GM19468 (cell line): ENCODE data around the gene RASA2.
A peak's percentile ranks its signal among the peaks of the same experiment; 100 is the strongest.
"Not testable (repeated sequence)": the region's sequence is repeated elsewhere in the genome, so short reads cannot be mapped to it uniquely, and the experiment has no call there.

Experiments used
- ATAC-seq: cut with Tn5 transposase; IDR thresholded peaks from one replicate; pipeline ENCODE4 v1.9.1; 2021; ENCODE audit warnings: mild to moderate bottlenecking, moderate library complexity, moderate number of reproducible peaks; ENCODE audit not compliant: unreplicated experiment; ENCODE audit errors: extremely low read depth

The RASA2 gene

DNA sequence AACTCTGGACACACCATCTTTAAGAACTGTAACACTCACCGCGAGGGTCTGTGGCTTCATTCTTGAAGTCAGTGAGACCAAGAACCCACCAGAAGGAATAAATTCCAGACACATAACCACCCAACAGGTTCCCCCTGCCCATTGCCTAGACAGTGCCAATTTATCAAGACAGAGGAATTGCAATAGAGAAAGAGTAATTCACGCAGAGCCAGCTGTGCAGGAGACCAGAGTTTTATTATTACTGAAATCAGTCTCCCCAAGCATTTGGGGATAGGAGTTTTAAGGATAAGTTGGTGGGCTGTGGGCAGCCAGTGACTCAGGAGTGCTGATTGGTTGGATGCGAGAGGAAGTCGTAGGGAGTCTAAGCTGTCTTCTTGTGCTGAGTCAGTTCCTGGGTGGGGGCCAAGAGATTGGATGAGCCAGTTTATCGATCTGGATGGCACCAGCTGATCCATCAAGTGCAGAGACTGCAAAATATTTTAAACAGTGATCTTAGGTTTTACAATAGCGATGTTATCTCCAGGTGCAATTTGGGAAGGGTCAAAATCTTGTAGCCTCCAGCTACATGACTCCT is 142.1 kb downstream of the RASA2 start:
- ATAC-seq: not testable (repeated sequence)

DNA sequence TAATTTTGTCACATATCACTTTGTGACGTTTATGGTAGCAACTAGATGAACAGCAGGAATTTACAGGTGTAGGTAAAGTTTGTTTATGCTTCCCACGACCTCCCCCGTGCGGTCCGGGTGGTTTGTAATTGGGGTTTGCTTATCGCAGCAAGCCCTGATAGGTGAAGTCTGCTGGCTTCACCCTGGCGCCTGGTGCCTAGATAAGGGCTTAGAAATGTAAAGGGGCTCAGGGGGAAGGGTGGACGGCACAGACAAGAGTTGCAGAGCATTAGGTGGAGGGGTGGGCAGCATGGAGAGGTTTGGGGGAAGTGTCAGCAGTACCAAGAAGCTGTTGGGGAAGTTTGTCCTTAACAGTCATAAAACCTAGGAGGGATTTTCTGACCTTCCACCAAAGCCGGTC is 143.1 kb downstream of the RASA2 start:
- no peak for ATAC-seq

DNA sequence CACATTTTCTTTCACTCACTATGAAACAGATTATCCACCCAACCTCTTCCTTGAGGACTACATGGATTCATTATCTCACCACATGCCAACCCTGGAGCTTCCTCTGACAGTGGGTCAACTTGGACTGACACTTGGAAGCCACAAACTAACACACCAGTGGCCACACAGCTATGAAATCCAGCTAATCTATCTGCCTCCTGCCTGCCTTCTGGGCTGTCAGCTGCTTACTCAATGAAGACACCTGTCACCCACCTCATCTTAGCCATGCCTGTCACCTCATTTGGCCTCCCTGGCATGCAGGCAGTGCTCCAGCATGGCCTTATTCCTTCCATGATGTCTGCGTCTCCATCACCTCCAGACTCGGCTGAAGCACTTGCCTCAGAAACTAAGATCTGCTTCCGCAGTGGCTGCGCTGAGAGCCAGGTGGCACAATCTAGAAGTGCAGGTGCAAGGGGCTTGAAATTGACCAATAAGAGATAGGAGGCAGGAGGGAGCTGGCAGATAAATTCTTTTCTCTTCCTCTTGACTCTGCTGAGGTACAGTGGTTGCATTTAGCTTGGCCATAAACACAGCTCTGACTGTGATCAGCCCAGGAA is 146.1 kb downstream of the RASA2 start:
- ATAC-seq: no peak

DNA sequence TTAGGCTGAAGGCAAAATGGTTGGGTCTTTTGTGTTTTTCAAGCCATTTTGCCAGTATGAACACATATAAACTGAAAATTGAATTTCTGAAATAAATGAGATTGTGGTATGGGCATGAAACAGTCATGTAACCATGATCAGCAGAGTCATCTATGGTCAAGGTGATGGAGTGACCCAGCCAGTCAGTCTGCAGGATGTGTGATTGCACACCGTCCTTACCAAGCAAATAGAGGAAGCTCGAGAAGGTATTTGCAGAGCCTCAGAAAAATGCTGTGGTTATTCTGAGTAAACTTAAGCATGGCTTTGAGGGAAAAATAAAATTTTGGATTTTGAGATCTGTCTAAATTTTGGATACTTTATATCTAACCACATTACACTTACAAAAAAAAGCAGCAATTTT is 155.4 kb downstream of the RASA2 start:
- no peak for ATAC-seq

DNA sequence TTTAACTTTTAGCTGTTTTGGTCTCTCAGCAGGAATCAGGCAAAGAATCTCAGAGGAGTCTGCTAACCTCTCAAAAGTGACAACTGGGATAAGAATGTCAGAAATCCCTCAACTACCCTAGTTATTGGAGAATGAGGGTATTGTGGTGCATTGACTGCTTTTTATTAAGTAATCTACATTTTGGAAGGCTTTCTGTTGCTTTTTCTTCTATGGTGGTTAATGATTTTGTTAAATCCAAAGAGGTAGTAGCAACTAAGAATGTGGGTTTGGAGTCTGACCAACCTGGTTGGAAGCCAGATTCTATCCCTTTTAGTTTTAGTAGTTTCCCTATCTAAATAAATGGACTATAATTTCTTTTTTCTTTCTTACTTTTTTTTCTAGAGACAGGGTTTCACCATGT is 156.6 kb downstream of the RASA2 start:
- no peak for ATAC-seq

DNA sequence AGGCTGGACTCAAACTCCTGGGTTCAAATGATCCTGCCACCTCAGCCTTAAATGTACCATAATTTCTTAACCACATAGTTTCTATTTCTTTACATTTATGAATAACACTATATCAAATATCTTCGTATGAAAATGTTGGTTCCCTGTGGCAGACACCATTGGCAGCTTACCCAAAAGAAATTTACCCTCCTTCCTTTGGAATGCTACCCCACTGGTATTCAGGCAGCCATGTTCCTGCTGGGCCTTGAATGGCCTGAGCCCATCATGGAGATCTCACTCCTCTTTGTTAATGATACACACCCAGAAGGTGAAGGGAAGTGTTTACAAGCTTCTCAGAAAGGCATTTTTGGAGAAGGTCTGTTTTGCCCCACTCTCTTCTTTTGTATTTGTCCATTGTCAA is 157.0 kb downstream of the RASA2 start:
- no peak for ATAC-seq

DNA sequence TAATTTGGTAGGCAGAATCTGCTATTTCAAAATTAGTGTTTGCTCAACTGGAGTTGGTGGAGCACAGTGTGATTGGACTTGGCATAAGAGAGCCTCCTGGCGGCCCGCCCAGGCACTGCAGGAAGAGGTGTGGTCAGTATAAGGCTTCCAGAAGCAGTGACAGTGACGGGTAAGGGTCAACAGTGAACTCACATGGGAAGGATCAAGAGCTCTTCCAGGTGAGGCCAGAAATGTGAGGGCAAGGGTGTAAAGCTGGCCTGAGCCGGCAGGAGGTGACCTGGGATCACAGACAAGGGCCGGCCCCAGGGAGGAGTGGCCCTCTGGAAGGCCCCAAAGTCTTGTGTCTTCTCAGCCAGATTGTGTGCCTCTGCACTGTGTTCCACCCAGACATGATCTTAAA is 158.1 kb downstream of the RASA2 start:
- ATAC-seq: peak; percentile 46

DNA sequence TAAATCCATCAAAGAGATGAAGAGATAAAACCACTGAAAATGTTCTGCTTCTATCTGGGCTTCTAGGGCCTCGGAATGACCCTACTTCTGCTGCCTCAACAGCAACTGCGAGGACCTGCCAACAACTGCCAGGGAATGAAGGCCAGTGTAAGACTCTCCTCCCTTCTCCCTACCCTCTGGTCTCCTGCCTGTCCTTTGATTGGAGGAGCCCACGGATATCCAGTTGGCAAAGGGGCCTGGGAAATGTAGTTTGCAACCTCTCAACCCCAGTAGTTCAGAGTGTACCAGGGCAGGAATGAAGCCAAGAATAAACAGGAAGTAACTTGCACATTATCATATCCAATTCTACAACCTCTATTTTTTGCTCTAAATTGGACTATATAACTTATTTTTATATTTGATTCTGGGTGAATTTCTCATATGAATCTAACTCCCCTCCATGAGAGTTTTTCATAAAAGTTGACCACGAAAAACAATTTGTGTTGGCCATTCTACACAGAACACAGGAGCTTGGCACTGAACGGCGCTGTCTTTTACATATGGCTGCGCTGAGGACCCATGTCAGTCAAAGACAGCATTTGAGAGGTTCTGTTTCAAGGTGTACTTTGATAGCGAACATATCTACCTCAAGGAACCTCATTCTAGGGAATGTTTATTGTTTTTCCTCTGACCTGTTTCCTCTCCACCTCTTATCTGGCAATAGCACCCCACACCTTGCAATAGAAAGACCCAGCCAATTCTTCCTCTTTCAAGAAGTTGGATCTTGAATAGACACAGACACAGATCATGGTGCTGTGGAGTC is 160.1 kb downstream of the RASA2 start:
- ATAC-seq: no peak

DNA sequence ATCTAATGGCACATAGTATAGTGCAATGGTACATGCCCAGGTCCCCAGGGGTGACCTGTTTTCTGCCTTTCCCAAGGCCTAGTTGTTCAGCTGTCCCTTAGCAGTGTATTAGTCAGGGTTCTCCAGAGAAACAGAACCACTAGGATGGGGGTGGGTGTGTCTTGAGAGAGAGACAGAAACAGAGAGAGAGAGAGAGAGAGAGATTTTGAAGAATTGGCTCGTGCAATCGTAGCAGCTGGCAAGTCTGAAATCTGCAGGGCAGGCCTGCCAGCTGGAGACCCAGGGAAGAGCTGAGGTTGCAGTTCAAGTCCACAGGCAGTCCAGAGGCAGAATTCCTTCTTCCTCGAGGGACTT is 160.7 kb downstream of the RASA2 start:
- ATAC-seq: no peak

DNA sequence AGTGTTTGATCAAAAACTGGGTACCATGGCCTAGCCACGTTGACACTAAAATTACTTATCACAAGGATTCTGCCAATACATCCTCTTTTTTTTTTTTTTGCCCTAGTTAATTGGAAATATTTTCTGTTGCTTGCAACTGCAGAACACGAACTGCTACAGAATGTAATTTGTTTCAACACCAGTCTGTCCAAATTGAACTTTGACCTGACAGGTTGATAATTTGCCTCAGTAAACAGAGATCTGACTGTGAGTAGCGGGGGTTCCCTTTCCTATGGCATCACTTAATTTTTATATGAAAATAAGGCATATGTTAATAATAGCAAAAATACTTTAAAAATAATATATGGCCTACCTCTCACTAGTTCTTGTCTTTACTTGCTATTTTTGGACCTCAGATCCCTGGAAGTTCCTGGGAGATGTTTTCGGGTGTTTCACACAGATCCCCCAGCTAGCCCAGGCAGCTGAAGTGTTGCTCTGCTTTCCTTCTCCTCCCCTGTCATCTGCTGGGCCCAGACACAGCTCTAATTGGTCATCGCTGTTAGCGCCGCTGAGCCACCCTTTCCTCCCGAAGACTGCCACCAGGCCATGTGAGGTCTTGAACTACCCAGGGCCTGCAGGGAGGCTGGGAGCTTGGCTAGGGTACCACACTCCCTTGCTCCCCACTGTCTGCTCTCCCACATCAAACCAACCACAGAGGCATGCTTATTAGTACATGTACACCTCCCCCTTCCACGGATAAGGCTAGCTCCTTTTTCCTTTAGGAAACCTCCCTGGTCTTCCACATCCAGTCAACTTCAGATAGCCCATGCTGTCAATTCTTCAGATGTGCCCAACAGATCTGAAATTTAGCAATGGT is 161.5 kb downstream of the RASA2 start:
- no peak for ATAC-seq

DNA sequence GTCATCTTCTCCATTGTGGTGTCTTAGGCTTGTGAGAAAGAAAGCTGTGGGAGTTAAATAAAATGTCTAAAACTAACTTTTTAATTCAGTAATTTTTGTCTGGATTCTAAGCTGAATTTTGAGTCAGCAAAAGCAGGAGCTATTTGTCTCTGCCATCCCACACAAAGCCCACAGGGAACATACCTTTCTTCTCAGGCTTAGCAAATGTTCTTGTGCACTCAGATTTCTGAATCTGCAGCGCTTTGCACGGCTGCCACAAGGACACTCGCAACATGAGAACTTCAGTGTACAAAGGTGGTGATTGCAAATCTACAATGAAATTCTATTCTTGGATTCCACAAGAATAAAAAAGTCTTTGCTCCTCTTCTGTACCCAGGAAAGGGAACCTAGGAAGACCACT is 163.0 kb downstream of the RASA2 start:
- ATAC-seq: no peak

DNA sequence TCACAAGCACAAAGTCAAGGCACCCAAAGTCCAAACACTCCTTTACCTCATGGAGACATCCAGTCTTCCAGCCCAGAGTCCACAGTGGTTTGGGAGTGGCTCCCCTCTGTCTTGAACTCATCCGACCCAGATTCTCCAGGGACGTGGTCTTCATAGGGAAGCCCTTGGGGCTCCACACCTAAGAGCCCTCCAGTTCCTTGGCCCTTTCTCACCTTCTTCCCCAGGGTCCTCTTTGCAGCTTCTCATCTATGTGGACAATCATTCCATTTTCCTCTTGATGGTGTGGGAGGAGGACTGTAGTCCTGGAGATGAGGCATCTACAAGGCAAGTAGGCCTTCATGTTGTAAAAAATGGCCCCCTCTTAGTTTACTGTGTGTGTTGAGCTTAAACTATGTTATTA is 164.0 kb downstream of the RASA2 start:
- ATAC-seq: no peak

DNA sequence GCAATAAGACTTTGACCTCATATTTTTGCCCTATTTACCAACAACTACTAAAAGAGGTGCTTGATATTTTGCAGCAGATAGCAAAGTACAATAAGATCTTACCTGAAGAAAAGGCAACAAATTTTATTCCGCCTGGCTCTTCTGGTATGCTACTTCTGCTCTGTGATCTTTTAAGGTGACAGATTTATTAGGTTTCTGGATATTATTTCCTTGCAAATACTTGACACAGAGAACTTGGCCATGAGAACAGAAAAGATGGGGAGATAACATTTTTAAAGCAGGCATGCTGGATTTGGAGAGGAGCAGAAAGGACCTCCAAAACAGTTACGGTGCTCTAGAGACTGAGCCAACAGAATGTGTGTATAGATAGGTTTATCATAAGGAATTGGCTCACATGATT is 164.6 kb downstream of the RASA2 start:
- no peak for ATAC-seq

DNA sequence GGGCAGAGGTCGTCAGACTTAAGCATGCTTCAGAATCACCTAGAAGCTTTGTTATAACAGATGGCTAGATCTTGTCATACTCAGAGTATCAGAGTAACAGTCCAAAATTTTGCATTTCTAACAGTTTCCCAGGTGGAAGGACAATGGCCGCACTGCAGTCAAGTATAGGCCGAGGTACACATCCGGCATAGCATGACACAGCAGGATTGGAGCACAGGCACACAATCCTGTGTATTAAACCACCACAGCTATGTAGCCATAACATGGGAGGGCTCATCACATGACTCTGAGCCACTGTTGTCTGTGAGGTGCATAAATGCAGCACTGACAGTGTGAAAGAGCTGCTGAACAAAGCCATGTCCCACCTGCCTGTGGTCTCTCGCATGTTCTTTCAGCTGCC is 165.5 kb downstream of the RASA2 start:
- ATAC-seq: no peak

DNA sequence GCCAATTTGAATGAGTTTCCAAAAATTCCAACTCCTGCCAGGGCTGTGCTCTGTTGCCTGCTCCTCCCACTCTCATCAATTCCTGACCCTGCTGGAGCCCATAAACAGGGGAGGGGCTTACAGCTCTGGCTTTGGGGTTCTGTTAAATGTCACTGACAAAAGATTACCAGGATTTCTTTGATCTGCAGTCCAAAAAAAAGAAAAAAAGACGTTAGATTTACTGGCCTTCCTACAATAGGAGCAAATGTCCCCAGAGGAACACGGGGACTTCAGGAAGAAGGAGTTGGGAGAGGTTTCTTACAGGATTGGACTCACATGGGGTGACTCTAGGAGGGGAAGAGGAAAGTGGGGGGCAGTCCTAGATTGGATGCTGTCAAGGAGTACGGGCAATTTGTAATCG is 167.0 kb downstream of the RASA2 start:
- no peak for ATAC-seq

DNA sequence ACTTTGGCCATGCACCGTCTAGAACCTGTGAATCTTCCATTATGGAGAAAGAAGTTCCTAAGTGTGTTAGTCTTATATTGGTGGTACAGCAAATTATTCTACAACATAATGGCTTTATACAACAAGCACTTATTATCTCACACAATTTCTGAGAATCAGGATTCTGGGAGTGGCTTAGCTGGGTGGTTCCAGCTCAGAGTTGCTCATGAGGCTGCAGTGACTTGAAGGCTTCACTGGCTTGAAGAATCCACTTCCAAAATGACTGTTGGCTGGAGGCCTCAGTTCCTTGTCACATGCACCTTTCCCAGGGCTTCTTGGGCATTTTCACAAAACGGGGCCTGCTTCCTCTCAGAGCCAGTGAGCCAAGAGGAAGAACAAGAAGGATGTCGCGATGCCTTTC is 169.0 kb downstream of the RASA2 start:
- ATAC-seq: no peak

DNA sequence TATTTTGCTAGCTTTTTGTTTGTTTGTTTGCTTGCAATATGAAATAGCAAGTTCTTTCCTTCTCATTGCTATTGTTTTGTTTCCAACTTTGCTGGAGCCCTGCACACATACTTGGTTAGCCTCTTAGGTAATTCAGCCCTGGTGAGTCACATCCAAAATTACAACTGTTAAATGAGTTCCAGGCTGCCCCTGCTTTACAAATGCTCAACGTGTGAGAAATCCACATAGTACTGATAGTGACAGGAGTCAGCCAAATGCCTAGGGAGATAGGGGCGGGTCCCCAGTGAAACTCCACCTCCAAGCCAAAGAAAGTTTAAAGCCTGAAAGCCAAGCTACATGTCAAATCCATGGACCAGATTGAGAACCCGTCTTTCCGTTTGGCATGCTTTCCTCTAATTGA is 169.9 kb downstream of the RASA2 start:
- no peak for ATAC-seq

DNA sequence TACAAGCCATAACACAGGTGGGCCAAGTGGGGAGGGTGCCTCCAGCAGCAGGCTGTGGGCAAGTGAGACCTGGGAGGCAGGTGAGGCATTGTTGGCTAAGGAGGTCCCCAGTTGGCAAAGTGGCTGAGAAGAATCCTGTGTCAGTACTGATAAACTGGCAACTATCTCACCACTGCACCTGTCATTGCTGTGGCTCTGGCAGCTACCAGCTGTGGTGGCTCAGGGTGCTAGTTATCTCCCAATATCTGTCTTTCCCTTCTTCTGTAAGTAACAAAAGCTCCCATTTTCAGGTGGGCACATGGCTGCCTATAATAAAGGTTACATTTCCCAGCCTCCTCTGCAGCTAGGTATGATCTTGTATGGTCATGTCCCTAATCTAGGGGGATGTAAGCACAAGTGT is 170.7 kb downstream of the RASA2 start:
- no peak for ATAC-seq

DNA sequence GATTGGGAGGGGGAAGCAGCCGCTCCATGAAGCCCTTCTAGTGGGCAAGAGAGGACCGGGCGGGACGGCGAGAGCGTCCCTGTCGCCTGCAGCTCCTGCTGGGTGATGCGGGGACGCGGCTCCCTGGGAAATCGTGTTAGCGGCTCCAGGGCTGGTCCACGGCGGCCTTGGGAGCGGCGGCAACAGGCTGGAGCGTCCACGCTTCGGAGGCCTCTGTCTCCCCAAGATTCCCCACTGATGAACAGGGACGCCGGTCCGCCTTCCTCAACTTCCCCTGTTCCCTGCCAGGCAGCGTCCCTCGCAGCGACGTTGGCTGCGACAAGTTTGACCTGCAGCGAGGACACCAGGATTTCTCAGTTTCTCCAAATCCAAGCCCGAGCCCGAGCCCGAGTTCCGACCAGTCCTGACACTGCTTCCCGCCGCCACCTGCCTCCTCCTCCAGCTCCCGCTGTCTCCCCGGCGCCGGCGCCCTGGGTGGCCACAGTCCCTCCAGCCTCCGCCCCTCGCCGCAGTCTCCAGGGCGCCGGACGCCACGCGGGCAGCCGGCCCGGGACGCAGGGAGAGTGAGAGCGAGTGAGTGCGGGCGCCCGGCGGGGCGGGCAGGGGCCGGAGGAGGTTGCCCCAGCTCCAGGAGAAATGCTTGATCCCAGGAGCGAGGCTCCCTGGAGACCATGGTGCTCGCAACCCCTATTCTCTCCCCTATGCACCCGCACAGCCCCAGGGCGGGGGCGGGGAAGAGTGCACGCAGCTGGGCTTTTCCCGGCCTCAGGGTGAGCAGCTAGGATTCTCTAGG is 173.2 kb downstream of the RASA2 start:
- ATAC-seq: no peak

DNA sequence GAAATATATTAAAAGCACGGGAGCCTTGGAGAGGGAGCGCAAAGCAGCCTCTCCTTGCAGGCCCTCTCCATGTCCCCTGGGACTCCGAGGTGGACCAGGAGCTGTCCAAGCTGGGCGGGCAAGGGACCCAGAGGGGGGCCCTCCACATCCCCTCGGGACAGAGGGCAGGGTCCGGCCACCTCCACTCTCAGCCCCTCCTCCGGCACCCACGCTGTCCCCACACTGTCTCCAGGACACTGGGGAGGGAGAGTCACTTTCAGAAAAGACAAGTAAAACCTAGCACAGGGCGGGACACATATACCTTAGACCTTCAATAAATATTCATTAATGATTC is 173.8 kb downstream of the RASA2 start:
- ATAC-seq: no peak
